Spleen (tissue), 11 donors: Measurements from ENCODE around the gene CYS1. TPM values are rescaled to one million over a fixed set of nuclear protein-coding genes. Genes with fewer than 3 reads are reported as not detected.
A peak's percentile ranks its signal among the peaks of the same experiment; 100 is the strongest.

Source experiments
- DNase-seq: peaks from one replicate; pipeline ENCODE4 v3.0.0-alpha.2; 2020
- H3K27ac ChIP-seq, 8 donors: fragments of 200-600 bp; sonication (generic) in 7 of 8; 1 replicate in 4 of 8; 2 replicates in 4 of 8; pipeline versions ENCODE4 v1.5.0 to v1.8.0; 2016 to 2021; ENCODE audit warnings: inconsistent platforms in 4 of 8, mild to moderate bottlenecking in 4 of 8, moderate library complexity in 1 of 8
- H3K27me3 ChIP-seq, 7 donors: fragments of 200-600 bp; sonication (generic) in 6 of 7; replicated peaks in 1 of 7; 1 replicate in 4 of 7; 2 replicates in 3 of 7; pipeline versions ENCODE4 v1.5.0 to v1.8.0; 2016 to 2021; ENCODE audit warnings: inconsistent platforms in 3 of 7, mild to moderate bottlenecking in 1 of 7
- H3K36me3 ChIP-seq, 6 donors: fragments of 200-600 bp; sonication (generic) in 5 of 6; 1 replicate in 4 of 6; 2 replicates in 2 of 6; pipeline versions ENCODE4 v1.5.0 to v1.8.0; 2016 to 2021; ENCODE audit warnings: inconsistent platforms in 2 of 6
- H3K4me1 ChIP-seq, 6 donors: fragments of 200-600 bp; sonication (generic) in 5 of 6; 1 replicate in 3 of 6; 2 replicates in 3 of 6; pipeline versions ENCODE4 v1.5.0 to v1.8.0; 2016 to 2021; ENCODE audit warnings: inconsistent platforms in 3 of 6
- H3K4me3 ChIP-seq, 8 donors: fragments of 200-600 bp; sonication (generic) in 7 of 8; 1 replicate in 4 of 8; 2 replicates in 4 of 8; pipeline versions ENCODE4 v1.5.0 to v1.8.0; 2016 to 2021; ENCODE audit warnings: inconsistent platforms in 4 of 8, mild to moderate bottlenecking in 4 of 8, moderate library complexity in 2 of 8
- H3K9me3 ChIP-seq, 8 donors: fragments of 200-600 bp; sonication (generic) in 7 of 8; 1 replicate in 4 of 8; 2 replicates in 4 of 8; pipeline versions ENCODE4 v1.5.0 to v1.8.0; 2016 to 2021; ENCODE audit warnings: inconsistent platforms in 4 of 8
- CTCF ChIP-seq, 11 experiments: fragments of 200-600 bp in 7 of 11; fragments of 450-650 bp in 4 of 11; sonication (generic) in 4 of 11; IDR thresholded peaks in 8 of 11; conservative IDR thresholded peaks in 3 of 11; 1 replicate in 7 of 11; 2 replicates in 4 of 11; pipeline versions ENCODE4 v1.4.0 to v1.8.0; 2016 to 2021; ENCODE audit warnings: antibody characterized with exemption in 11 of 11, inconsistent platforms in 4 of 11, mild to moderate bottlenecking in 1 of 11
- POLR2A ChIP-seq, 3 donors: fragments of 450-650 bp; IDR thresholded peaks; one replicate each; pipeline ENCODE4 v1.5.1; 2017; ENCODE audit warnings: antibody characterized with exemption in 3 of 3, mild to moderate bottlenecking in 1 of 3
- POLR2AphosphoS5 ChIP-seq, 3 donors: sonication (generic); formaldehyde crosslinking; IDR thresholded peaks; one replicate each; pipeline ENCODE4 v1.5.1; 2017; ENCODE audit warnings: antibody characterized with exemption in 3 of 3
- WGBS, 5 donors: extraction: QIAGEN DNeasy Blood & Tissue Kit in 3 of 5; methylation state at CpG; one replicate each; pipeline versions ENCODE4 v1.1.5 to v1.1.7; 2013 to 2018; 5-methylcytosine and 5-hydroxymethylcytosine counted together
- intact Hi-C: fragments of 100-400 bp; cut with DNase I; formaldehyde crosslinking; loops from one replicate; pipeline ENCODE4 v1.15.0; 2023; ENCODE audit warnings: low total_unique reads
- polyA plus RNA-seq, 3 donors: library from polyadenylated mRNA; stranded (reverse); fragments of 200-250 nt; gene quantifications; one replicate each; pipeline ENCODE4 v1.2.1, GENCODE V29; 2013
- total RNA-seq, 7 donors: library from RNA; depleted of rRNA in 3 of 7; stranded (reverse); fragments of >200 nt in 3 of 7; fragmentation: NEBNext Ultra II Directional in 4 of 7; extraction: Animal tissue kit (Norgen Biotek cat#: 25700) in 4 of 7; gene quantifications; one replicate each; pipeline versions ENCODE4 v1.1.0 to v1.2.1, GENCODE V29; 2016 to 2021
- donor health status: healthy with polysubstance abuse.
- donor health status: DM: no; HTN: no; CAD: no; lungs with moderate emphysema.
- donor health status: DM: no; HTN: no; CAD: no.
- donor health status: Bipolar disorder and iron deficiency.
- donor health status: healthy.
- donor health status: DM: no; HTN: no; CAD: no.
- donor health status: DM: yes; HTN: yes; CAD: no.

Gene CYS1
- total and polyA plus RNA-seq, 10 donors, result 0.38 to 2.9 (median 1.3) TPM

GRCh38 chr2:10030311-10030736 lies 49.9 kb downstream of the CYS1 start:
- Histone ChIP-seq H3K4me1 (peaks cover 22 to 71% (median 36%) of the 10 kb centered on the region in 6 donors), H3K27ac (peak overlapping the region in 5 of 8 donors; percentile 70 to 84 (median 83)), H3K36me3 (no peaks in the 10 kb centered on the region), H3K9me3 (no peaks in the 10 kb centered on the region), H3K4me3 (no peak overlapping the region), H3K27me3 (no peaks in the 10 kb centered on the region)
- 60 to 83% (median 75%) methylated on average over 9 of the region's 9 CpGs for WGBS, 5 donors
- no peak for TF ChIP-seq POLR2AphosphoS5 (IDR thresholded peaks at IDR 0.05)
- TF ChIP-seq CTCF (IDR thresholded peaks at IDR 0.05 in 8 of 11, conservative IDR thresholded peaks at IDR 0.05 in 3 of 11), result no peak
- TF ChIP-seq POLR2A (IDR thresholded peaks at IDR 0.05), result no peak
- intact Hi-C loops, result no loop called here
- no peak for DNase-seq

- H3K4me3 ChIP-seq, result peak overlapping the region in 2 of 8 donors; percentile 21 to 57
- no peaks in the 10 kb centered on the region for H3K9me3 ChIP-seq
- TF ChIP-seq CTCF (IDR thresholded peaks at IDR 0.05 in 8 of 11, conservative IDR thresholded peaks at IDR 0.05 in 3 of 11) (no peak), POLR2A (IDR thresholded peaks at IDR 0.05) (no peak), POLR2AphosphoS5 (IDR thresholded peaks at IDR 0.05) (no peak)
- no peaks in the 10 kb centered on the region for H3K36me3 ChIP-seq
- peaks cover 18 to 66% (median 32%) of the 10 kb centered on the region in 6 donors for H3K4me1 ChIP-seq
- WGBS, 5 donors, result 72 to 79% (median 73%) methylated on average over 7 of the region's 7 CpGs
- H3K27ac ChIP-seq, result peak overlapping the region; percentile 3 to 84 (median 80)
- no peak for DNase-seq
- H3K27me3 ChIP-seq, result no peaks in the 10 kb centered on the region
- intact Hi-C loops, result no loop called here
Measured at GRCh38 chr2:10029875-10030223, 50.4 kb downstream of the CYS1 start.

- 16 to 20% (median 16%) methylated on average over 15 to 26 of the region's 26 CpGs for WGBS, 5 donors
Measured at GRCh38 chr2:10028988-10029874, 51.0 kb downstream of the CYS1 start.

More at GRCh38 chr2:10028988-10029874, 51.0 kb downstream of the CYS1 start:
- H3K4me3 ChIP-seq, result peak overlapping the region in 3 of 8 donors; percentile 21 to 57 (median 21)
- TF ChIP-seq CTCF (IDR thresholded peaks at IDR 0.05 in 8 of 11, conservative IDR thresholded peaks at IDR 0.05 in 3 of 11) (peak in 1 of 11 experiments; percentile 17), POLR2AphosphoS5 (IDR thresholded peaks at IDR 0.05) (peak; percentile 59 to 83 (median 72)), POLR2A (IDR thresholded peaks at IDR 0.05) (no peak)
- H3K4me1 ChIP-seq, result peaks cover 16 to 60% (median 27%) of the 10 kb centered on the region in 6 donors
- DNase-seq, result peak; percentile 94
- intact Hi-C loops, result no loop called here
- peak overlapping the region; percentile 3 to 84 (median 80) for H3K27ac ChIP-seq
- H3K27me3 ChIP-seq, result no peaks in the 10 kb centered on the region
- no peaks in the 10 kb centered on the region for H3K9me3 ChIP-seq
- H3K36me3 ChIP-seq, result no peaks in the 10 kb centered on the region
